Stimulated activated CD8-positive, alpha-beta memory T cell treated with anti-CD3 and anti-CD28 coated beads, Interleukin-7, amount 100 ng/mL, for 4 hours (primary cell): ENCODE measurements around the gene PPM1M.

ENCODE experiments used
- DNase-seq, 2 donors: peaks; one replicate each; pipeline ENCODE4 v3.0.0-alpha.2; 2020; ENCODE audit warnings: low read depth in 2 of 2

PPM1M gene

GRCh38 chr3:52295671-52296208 is 50.2 kb downstream of the PPM1M start:
- no peak for DNase-seq

GRCh38 chr3:52297242-52298148 is 51.9 kb downstream of the PPM1M start:
- DNase-seq, result no peak

GRCh38 chr3:52298149-52299098 is 52.9 kb downstream of the PPM1M start:
- no peak for DNase-seq

- no peak for DNase-seq
These were observed 53.8 kb downstream of the PPM1M start for GRCh38 chr3:52299247-52299878.
